Measurements from ENCODE around the gene RNF11.

The RNF11 gene

GRCh38 chr1:51294566-51295184, 58.6 kb downstream of the RNF11 start:
- DNase-seq (ENCODE audit: low read depth in 1 of 2, low spot score in 1 of 2): no peak
- TF ChIP-seq POLR2AphosphoS5 (IDR thresholded peaks at IDR 0.05; ENCODE audit: low read depth): no peak
- TF ChIP-seq CTCF (IDR thresholded peaks at IDR 0.05; ENCODE audit: insufficient read depth, low read length): no peak
- no peak for TF ChIP-seq REST (IDR thresholded peaks at IDR 0.05; ENCODE audit: insufficient replicate concordance, low read depth)
- no peak for TF ChIP-seq GABPA (IDR thresholded peaks at IDR 0.05; ENCODE audit: low read depth)
- no peak for TF ChIP-seq SPI1 (IDR thresholded peaks at IDR 0.05; ENCODE audit: borderline replicate concordance, low read depth)
- Histone ChIP-seq H3K27ac (replicated peaks) (no peak overlapping the region), H3K4me3 (replicated peaks; ENCODE audit: insufficient read depth, low read length) (no peak overlapping the region), H3K27me3 (ENCODE audit: insufficient read depth, poor library complexity, severe bottlenecking) (no peaks in the 10 kb centered on the region)

GRCh38 chr1:51295926-51296325, 59.9 kb downstream of the RNF11 start:
- TF ChIP-seq GABPA (IDR thresholded peaks at IDR 0.05; ENCODE audit: low read depth): no peak
- TF ChIP-seq REST (IDR thresholded peaks at IDR 0.05; ENCODE audit: insufficient replicate concordance, low read depth): no peak
- no peak for TF ChIP-seq SPI1 (IDR thresholded peaks at IDR 0.05; ENCODE audit: borderline replicate concordance, low read depth)
- TF ChIP-seq POLR2AphosphoS5 (IDR thresholded peaks at IDR 0.05; ENCODE audit: low read depth): no peak
- no peak for TF ChIP-seq CTCF (IDR thresholded peaks at IDR 0.05; ENCODE audit: insufficient read depth, low read length)
- DNase-seq (ENCODE audit: low read depth in 1 of 2, low spot score in 1 of 2): no peak
- no peak overlapping the region for H3K4me3 ChIP-seq (replicated peaks; ENCODE audit: insufficient read depth, low read length)
- H3K27ac ChIP-seq (replicated peaks): no peak overlapping the region
- no peaks in the 10 kb centered on the region for H3K27me3 ChIP-seq (ENCODE audit: insufficient read depth, poor library complexity, severe bottlenecking)

- Histone ChIP-seq H3K27me3 (ENCODE audit: insufficient read depth, poor library complexity, severe bottlenecking) (no peaks in the 10 kb centered on the region), H3K4me3 (replicated peaks; ENCODE audit: insufficient read depth, low read length) (peak overlapping the region; percentile 39), H3K27ac (replicated peaks) (no peak overlapping the region)
- peak; percentile 70 to 75 for DNase-seq (ENCODE audit: low read depth in 1 of 2, low spot score in 1 of 2)
- TF ChIP-seq POLR2AphosphoS5 (IDR thresholded peaks at IDR 0.05; ENCODE audit: low read depth) (no peak), CTCF (IDR thresholded peaks at IDR 0.05; ENCODE audit: insufficient read depth, low read length) (peak; percentile 92), GABPA (IDR thresholded peaks at IDR 0.05; ENCODE audit: low read depth) (peak; percentile 54), SPI1 (IDR thresholded peaks at IDR 0.05; ENCODE audit: borderline replicate concordance, low read depth) (no peak; the same call in 1 of the 2 replicates), REST (IDR thresholded peaks at IDR 0.05; ENCODE audit: insufficient replicate concordance, low read depth) (no peak)
Observed at GRCh38 chr1:51296383-51297357, 60.6 kb downstream of the RNF11 start.

Measured in HL-60 (cell line).